ENCODE measurements around the gene RFPL3.

Gene RFPL3

DNA sequence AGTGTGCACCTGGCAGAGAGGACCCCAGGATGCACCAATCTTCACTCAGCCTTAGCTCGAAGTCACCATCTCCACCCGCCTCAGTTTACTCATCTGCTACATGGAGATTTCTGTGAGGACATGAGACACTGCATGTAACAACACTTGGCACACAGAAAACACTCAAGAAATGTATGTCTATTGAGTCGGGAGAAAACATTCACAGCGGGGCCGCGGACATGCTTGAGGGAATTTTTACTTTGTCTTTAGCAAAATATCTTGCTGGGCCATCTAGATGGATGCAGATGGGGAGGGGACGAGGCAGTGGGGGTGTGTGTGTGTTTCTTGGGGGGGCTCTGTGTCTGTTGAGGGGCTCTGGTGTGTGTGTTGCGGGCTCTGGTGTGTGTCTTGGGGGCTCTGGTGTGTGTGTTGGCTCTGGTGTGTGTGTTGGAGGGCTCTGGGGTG lies 28.4 kb upstream of the RFPL3 start (continued):
- TF ChIP-seq, protein P1, sequence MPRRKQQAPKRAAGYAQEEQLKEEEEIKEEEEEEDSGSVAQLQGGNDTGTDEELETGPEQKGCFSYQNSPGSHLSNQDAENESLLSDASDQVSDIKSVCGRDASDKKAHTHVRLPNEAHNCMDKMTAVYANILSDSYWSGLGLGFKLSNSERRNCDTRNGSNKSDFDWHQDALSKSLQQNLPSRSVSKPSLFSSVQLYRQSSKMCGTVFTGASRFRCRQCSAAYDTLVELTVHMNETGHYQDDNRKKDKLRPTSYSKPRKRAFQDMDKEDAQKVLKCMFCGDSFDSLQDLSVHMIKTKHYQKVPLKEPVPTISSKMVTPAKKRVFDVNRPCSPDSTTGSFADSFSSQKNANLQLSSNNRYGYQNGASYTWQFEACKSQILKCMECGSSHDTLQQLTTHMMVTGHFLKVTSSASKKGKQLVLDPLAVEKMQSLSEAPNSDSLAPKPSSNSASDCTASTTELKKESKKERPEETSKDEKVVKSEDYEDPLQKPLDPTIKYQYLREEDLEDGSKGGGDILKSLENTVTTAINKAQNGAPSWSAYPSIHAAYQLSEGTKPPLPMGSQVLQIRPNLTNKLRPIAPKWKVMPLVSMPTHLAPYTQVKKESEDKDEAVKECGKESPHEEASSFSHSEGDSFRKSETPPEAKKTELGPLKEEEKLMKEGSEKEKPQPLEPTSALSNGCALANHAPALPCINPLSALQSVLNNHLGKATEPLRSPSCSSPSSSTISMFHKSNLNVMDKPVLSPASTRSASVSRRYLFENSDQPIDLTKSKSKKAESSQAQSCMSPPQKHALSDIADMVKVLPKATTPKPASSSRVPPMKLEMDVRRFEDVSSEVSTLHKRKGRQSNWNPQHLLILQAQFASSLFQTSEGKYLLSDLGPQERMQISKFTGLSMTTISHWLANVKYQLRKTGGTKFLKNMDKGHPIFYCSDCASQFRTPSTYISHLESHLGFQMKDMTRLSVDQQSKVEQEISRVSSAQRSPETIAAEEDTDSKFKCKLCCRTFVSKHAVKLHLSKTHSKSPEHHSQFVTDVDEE (CRISPR knock-in tag; IDR thresholded peaks at IDR 0.05): no peak
- TF ChIP-seq ZFP30 (CRISPR knock-in tag; IDR thresholded peaks at IDR 0.05): no peak
- no peak for TF ChIP-seq TOX (CRISPR knock-in tag; IDR thresholded peaks at IDR 0.05; ENCODE audit: borderline replicate concordance)
- no peak for TF ChIP-seq OSR1 (CRISPR knock-in tag; IDR thresholded peaks at IDR 0.05)
- no peak for TF ChIP-seq ZFP3 (CRISPR knock-in tag; IDR thresholded peaks at IDR 0.05)
- TF ChIP-seq, protein P2, sequence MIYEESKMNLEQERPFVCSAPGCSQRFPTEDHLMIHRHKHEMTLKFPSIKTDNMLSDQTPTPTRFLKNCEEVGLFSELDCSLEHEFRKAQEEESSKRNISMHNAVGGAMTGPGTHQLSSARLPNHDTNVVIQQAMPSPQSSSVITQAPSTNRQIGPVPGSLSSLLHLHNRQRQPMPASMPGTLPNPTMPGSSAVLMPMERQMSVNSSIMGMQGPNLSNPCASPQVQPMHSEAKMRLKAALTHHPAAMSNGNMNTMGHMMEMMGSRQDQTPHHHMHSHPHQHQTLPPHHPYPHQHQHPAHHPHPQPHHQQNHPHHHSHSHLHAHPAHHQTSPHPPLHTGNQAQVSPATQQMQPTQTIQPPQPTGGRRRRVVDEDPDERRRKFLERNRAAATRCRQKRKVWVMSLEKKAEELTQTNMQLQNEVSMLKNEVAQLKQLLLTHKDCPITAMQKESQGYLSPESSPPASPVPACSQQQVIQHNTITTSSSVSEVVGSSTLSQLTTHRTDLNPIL (CRISPR knock-in tag; IDR thresholded peaks at IDR 0.05; ENCODE audit: low read depth): no peak
- TF ChIP-seq ZC3H10 (CRISPR knock-in tag; IDR thresholded peaks at IDR 0.05): no peak

- ATAC-seq: no peak
- TF ChIP-seq RARB (CRISPR knock-in tag; IDR thresholded peaks at IDR 0.05) (no peak), OSR1 (CRISPR knock-in tag; IDR thresholded peaks at IDR 0.05) (no peak), ZFP30 (CRISPR knock-in tag; IDR thresholded peaks at IDR 0.05) (no peak), TCF4 (CRISPR knock-in tag; IDR thresholded peaks at IDR 0.05; ENCODE audit: borderline replicate concordance) (no peak), CSDC2 (CRISPR knock-in tag; IDR thresholded peaks at IDR 0.05) (no peak), ARNTL (CRISPR knock-in tag; IDR thresholded peaks at IDR 0.05; ENCODE audit: borderline replicate concordance, low read depth) (no peak), ZNF70 (CRISPR knock-in tag; IDR thresholded peaks at IDR 0.05) (no peak), ZNF8 (CRISPR knock-in tag; IDR thresholded peaks at IDR 0.05) (no peak), SNAI2 (CRISPR knock-in tag; IDR thresholded peaks at IDR 0.05) (no peak), GLIS3 (CRISPR knock-in tag; IDR thresholded peaks at IDR 0.05) (no peak), POU6F1 (CRISPR knock-in tag; IDR thresholded peaks at IDR 0.05; ENCODE audit: borderline replicate concordance, low read depth) (no peak)
- TF ChIP-seq, protein P2 (CRISPR knock-in tag; IDR thresholded peaks at IDR 0.05; ENCODE audit: low read depth): no peak
These were observed 26.3 kb upstream of the RFPL3 start for GRCh38 chr22:32331236-32331917.

DNA sequence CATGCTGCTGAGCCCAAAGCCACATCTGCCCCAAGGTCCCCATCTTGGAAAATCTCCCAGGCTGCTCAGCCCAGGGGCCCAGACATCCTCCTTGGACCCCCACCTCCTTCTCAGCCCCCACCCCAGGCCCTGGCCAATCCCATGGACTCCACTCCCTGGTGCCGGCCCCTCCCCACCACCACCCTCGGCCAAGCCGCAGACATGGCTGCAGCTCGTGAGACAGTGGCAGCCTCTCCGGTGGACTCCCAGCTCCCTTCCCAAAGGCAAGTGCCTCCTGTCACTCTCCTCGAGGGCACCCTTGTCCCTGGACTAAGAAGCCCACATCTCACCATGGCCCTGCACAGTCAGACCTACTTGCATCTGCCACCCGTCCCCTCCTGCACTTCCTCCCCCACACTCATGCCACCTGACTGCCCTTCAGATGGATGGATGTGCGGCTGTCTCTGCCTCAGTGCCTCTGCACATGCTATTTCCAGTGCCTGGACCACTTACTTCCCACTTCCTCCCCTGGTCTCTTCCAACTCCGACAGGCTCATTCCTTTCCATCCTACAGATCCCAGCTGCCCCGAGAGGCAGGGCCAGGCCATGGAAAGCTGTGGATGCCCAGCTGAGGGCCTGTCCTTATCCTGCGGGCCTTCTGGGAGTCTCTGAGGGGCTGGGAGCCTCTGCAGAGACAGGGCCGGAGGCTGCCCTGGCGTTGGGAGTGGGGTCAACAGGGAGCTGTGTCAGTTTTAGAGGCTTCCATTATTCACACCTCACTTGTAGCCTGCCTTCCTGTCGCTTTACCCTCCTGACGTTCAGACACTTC lies 25.5 kb upstream of the RFPL3 start:
- TF ChIP-seq POU6F1 (CRISPR knock-in tag; IDR thresholded peaks at IDR 0.05; ENCODE audit: borderline replicate concordance, low read depth) (no peak), TOX (CRISPR knock-in tag; IDR thresholded peaks at IDR 0.05; ENCODE audit: borderline replicate concordance) (no peak), ZC3H10 (CRISPR knock-in tag; IDR thresholded peaks at IDR 0.05) (no peak), CSDC2 (CRISPR knock-in tag; IDR thresholded peaks at IDR 0.05) (no peak), ESRRG (CRISPR knock-in tag; IDR thresholded peaks at IDR 0.05) (no peak), ISL1 (CRISPR knock-in tag; IDR thresholded peaks at IDR 0.05) (no peak)

More for the DNA sequence above, 25.5 kb upstream of the RFPL3 start:
- ATAC-seq: no peak

All from SK-N-SH treated with all-trans-retinoic acid at 6 μM for 48 hours (cell line).